GM18858 (cell line): ENCODE results near the gene GLTP.
"Not testable (repeated sequence)": the region's sequence is repeated elsewhere in the genome, so short reads cannot be mapped to it uniquely, and the experiment has no call there.

Experiments
- ATAC-seq: cut with Tn5 transposase; IDR thresholded peaks from one replicate; pipeline ENCODE4 v1.9.1; 2021; ENCODE audit not compliant: unreplicated experiment

GLTP gene

GRCh38 chr12:109905301-109905700 is 25.0 kb upstream of the GLTP start:
- ATAC-seq: no peak

DNA sequence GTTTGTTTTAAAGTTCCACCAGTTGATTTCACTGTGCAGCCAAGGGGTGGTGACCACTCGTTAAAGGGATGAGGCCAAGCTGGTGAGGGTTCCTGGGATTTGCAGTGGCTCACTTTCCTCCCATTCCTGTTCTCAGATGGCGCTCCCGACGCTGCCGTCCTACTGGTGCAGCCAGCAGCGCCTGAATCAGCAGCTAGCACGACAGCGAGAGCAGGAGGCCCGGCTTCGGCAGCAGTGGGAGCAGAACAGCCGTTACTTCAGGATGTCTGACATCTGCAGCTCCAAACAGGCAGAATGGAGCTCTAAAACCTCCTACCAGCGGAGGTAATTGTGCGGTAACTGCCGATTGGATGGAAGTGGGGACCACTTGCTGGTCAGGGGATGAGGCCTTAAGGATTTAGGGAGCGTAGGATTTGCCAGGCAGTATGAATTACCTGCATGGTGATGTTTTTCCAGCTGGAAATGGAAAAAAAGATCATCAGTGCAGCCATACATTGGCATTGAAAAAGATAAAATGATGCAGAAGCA is 22.6 kb upstream of the GLTP start:
- no peak for ATAC-seq

DNA sequence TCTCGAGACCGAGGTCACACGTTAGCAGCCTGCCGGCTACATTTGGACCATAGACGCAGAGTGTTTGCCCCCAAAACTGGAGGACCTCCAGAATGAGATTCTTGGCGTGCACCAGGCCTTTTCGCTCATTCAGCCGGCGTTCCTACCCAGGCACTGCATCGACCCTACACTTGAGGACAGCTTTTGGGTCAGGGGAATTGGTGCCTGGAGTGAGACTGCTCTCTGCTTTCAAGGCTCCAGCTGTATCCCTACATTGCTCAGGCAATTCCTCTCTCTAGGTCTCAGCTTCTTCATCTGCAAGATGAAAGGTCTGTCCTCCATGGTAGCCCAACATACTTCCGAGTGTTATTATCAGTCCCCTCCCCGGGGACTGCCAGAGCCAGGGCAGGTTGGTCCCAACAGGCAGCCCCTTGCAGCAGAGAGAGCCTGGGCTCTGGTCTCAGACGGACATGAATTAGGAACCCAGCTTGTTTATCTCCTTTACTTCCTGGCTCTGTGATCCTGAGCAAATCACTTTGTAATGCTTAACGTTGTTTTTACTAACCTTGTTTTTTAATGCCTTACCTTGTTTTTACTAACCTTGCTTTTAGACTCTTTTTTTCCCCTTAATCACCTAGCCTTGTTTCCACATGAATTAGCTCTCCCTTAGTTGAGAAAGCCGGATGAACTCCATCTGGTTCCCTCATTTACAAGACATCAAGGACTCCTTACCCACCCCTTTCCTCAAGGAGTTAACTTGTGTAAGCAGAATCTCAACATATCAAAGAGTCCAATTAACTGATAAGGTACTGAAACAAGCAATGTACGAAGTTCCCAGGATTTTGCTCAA is 20.6 kb upstream of the GLTP start:
- ATAC-seq: no peak

DNA sequence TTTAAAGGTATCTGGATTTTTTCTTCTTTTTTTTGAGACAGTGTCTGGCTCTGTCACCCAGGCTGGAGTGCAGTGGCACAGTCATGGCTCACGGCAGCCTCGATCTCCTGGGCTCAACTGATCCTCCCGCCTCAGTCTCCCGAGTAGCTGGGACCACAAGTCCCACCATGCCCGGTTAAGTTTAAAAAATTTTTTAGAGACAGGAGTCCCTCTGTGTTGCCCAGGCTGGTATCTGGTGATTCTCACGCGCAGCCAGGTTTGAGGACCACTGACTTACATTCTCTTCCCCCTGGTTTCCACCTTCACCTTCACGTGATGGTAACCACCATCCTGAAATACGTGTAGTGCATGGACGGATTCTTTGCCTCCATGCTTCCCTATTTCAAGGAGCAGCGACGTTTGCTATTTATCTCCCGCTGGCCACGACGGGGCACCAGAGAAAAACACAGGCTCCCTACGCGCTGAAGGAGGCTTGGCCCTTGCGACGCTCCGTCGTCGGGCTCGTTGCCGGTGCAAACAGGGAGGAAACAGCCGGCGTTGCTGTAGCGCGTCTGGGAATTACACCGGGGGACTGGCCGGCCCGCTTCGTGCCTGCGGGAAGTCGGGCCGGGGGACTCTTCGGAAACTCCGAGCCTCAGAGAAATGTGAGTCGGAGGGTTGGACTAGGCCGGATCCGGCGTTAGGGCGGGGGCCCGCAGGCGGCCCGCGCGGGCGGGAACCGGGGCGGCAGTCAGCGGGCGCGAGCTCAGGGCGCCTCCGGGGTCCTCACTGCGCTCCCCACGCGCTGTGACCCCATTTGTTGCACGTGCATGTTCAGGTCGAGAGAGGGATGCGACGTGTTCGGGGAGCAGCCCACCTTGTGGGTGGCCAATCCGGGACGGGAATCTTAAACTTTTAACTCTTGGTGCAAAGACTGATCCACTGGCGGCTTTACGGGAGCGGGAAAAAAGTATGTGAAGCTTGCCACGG is 19.7 kb upstream of the GLTP start, which contains the start of gene TCHP:
Gene TCHP (plus strand): TSS at position 492 of the 969 bp plus-strand sequence. CDS start 2,753 bp downstream, outside the sequence.
- ATAC-seq: peak; percentile 51

DNA sequence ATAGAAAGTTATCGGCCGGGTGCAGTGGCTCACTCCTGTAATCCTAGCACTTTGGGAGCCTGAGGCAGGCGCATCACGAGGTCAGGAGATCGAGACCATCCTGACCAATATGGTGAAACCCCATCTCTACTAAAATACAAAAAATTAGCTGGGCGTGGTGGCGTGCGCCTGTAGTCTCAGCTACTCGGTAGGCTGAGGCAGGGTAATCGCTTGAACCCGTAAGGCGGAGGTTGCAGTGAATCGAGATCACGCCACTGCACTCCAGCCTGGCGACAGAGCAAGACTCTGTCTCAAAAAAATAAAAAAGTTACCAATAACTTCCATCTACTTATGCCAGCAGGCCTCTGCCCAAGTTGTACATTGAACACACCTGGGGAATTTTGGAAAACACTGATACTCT is 19.0 kb upstream of the GLTP start:
- ATAC-seq: not testable (repeated sequence)

GRCh38 chr12:109897029-109897428 is 16.7 kb upstream of the GLTP start:
- no peak for ATAC-seq

DNA sequence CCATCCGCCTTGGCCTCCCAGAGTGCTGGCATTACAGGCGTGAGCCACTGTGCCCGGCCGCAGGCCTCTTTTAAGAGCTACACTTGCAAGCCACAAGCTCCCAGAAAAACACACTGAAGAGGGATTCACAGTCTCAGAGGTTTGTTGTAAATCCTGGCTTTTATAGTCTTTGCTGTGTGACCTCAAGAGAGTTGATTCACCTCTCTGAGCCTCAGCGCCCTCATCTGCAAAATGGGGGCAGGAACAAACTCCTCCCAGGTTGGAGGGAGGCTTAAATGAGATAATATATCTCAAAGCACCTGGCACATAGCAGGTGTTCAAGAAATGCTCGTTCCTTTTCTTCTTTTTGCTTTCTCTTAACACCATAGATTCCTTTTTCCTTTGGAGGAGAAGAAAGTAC is 15.8 kb upstream of the GLTP start:
- ATAC-seq: no peak

- ATAC-seq: no peak
Measured at GRCh38 chr12:109894939-109895338, 14.6 kb upstream of the GLTP start.

- no peak for ATAC-seq
Measured at GRCh38 chr12:109893261-109893995, 13.1 kb upstream of the GLTP start.

DNA sequence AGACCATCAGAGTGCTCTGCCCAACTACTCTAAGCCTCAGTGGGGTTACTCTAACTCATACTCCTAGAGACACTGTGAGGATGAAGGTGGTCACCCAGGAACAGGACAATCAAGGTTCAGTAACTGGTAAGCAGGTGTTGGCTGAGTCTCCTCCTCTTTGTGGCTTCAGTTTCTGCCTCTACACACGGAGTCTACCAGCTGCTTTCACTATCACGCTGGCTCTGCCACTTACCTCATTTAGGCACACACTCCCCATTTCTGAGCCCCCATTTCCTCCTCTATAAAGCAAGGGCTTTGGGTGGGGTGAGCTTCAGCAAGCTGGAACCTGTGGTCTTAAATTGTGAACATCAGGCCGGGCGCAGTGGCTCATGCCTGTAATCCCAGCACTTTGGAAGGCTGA is 12.4 kb upstream of the GLTP start:
- ATAC-seq: peak; percentile 59

DNA sequence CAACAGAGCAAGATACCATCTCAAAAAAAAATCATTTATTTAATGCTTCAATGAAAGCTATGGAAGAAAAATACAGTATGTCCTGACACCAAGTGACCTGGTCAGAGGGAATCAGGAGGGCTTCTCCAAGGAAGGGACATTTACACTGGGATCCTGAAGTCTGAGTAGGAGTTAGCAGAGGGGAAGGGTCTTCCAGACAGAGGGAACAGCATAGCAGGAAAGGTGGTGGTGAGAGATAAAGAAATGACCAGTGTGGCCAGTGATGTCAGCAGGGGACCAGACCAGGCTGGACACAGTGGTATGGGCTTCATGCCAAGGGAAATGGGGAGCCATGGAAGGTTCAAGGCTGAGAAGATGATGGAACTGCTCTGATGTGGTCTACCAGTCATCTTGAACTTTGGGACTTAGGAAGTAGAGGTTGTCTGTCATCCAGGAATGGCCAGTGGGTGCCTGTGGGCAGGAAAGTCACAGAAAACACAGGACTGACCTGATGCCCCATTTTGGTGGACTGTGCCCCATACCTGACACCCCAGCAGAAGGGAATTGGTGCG is 11.9 kb upstream of the GLTP start:
- ATAC-seq: no peak

- ATAC-seq: not testable (repeated sequence)
Measured at GRCh38 chr12:109891731-109892130, 11.4 kb upstream of the GLTP start.

DNA sequence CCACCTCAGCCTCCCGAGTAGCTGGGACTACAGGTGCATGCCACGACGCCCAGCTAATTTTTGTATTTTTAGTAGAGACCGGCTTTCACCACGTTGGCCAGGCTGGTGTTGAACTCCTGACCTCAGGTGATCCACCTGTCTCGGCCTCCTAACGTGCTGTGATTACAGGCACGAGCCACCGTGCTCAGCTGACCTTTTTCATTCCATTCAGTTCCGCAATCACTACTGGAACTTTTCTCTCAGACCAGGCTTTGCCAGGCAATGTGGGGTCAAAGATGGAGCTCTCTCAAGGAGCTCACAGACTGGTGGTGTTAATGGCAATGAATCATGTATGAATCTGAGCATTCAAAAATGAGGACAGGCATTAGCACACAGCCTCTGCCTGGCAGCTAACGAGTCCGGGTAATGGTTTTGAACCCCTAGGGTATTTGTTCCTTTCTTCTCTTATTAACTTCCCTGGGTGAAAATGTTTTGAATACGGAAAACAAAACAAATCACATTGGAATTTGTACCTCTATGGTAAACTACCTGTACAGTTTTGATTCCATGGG is 10.4 kb upstream of the GLTP start:
- ATAC-seq: no peak

GRCh38 chr12:109888179-109889020 is 8.1 kb upstream of the GLTP start:
- no peak for ATAC-seq

- ATAC-seq: no peak
Measured at GRCh38 chr12:109885616-109886015, 5.3 kb upstream of the GLTP start.

DNA sequence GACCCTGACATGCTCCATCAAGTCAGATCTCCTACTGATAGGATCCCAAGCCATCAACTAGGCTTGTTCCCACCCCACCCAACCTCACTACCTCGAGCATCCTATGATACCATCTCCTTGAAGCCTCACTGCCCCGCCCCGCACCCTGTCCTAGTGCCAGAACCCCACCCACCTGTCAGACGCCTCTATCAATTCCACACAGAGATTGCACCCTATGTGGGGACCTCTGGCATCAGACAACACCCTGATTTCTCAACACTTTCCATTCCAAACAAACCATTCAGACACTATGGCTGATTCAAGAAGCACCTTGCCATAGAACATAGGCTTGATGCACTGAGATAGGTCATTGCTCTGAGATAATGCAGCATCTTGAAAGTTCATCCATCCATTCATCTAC is 3.1 kb upstream of the GLTP start:
- ATAC-seq: no peak

DNA sequence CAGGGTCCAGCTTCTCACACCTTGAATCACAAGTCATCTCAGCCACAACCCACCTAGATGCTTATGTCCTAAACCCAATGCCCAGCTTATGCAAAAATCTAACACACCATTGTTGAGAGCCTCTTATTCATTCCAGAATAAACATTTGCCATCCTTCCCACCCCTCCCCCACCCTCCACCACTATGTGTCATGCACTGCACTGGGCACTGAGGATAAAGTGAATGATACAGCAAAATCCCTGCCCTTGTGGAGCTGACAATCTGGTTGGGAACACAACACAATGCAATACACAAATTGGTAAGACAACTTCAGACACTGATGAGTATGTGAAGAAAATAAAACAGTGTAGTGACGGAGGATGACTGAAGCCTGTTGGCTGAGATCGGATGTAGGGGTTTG is 1.4 kb upstream of the GLTP start:
- no peak for ATAC-seq

DNA sequence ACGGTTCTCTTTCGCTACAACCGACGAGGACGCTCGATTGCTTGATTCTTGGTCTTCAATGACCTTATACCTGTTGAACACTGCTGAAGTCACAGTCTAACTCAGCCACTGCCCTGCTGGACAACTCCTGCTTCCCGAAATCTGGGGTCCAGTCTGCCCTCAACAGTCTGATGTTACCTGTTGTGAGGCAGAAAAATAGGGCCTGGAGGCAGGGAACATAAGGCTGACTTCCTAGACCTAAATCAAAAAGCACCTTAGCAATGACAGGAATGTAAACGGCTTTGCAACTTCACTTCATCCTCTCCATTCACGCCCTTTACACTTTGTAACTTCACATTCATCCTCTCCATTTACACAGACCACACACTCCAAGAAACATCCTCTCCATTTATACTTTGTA is 597 bp upstream of the GLTP start:
- no peak for ATAC-seq

DNA sequence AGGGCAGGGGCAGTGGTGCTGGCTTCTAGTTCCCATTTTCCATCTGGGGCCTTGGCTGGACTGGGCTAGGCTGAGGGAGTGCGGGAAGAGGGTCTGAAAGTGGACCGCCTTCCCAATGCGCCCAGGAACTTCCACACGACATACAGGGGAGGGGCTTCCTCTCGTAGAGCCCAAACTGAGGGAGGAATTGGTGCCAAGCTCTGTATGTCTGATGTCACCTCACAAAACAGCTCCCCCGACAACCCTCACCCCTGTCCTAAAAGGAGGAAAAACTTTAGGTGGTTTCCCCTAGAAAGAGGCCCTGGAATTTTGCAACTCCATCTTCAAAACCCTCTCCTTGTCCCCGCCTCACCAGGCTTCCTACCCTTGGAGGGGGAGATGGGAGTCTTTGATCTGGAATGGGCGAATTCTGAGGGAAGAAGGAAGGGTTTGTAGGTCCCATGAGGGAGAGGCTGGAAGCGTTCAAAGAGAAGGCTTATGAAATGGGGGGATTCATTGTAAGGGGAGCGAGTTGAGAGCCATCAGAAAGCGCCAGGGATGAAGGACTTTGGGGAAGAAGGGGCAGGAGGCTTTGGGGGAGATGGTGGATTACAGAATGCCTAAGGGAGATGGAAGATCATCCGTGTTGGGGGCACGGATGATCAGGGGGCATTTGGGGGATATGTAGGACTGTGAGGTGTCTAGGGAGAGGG is 844 bp downstream of the GLTP start:
- ATAC-seq: no peak
